Posterior vena cava (tissue), 2 donors: ENCODE results near the gene ZNF227. TPM values are rescaled to one million over a fixed set of nuclear protein-coding genes. Genes with fewer than 3 reads are reported as not detected.
"Not testable (repeated sequence)": the region's sequence is repeated elsewhere in the genome, so short reads cannot be mapped to it uniquely, and the experiment has no call there.

Experiments
- DNase-seq: peaks from one replicate; pipeline ENCODE4 v3.0.0-alpha.2; 2020; ENCODE audit warnings: low spot score
- intact Hi-C, 2 donors: fragments of 100-400 bp; cut with DNase I; formaldehyde crosslinking; loops; one replicate each; pipeline versions ENCODE4 v1.14.1 to v1.14.2; 2022 to 2023
- long read RNA-seq, 2 donors: library from polyadenylated mRNA; unstranded; transcript quantifications; one replicate each; pipeline ENCODE4 v2.0.0, GENCODE V29; 2020 to 2021
- total RNA-seq, 2 donors: library from RNA; stranded (reverse); fragmentation: NEBNext Ultra II Directional; extraction: Animal tissue kit (Norgen Biotek cat#: 25700); gene quantifications; one replicate each; pipeline ENCODE4 v1.2.1, GENCODE V29; 2021
- donor health status: DM: yes; HTN: yes; CAD: no.
- donor health status: DM: yes; HTN: yes; CAD: no.

ZNF227 gene
- total RNA-seq = 10 to 100 TPM; 13.2 to 14.6 TPM
- long read RNA-seq, donor 1, partial matches to known transcripts = 1 of 1 reads
- long read RNA-seq, donor 1, other reads (novel, unspliced or antisense) = 0 of 1 reads
- long read RNA-seq, donor 2, partial matches to known transcripts = 0 of 1 reads
- long read RNA-seq, donor 2, other reads (novel, unspliced or antisense) = 1 of 1 reads

GRCh38 chr19:44212250-44212865 lies at the start of gene ZNF227:
TSS of gene ZNF227 (plus strand) at chr19:44212532. CDS start at chr19:44217793, 5,261 bp downstream.
- DNase-seq = peak; percentile 97
- intact Hi-C loops = no loop called here

GRCh38 chr19:44163789-44164188 lies 48.5 kb upstream of the ZNF227 start:
- intact Hi-C loops = no loop called here
- no peak for DNase-seq

- no peak for DNase-seq
- intact Hi-C loops = no loop called here
Observed at GRCh38 chr19:44164327-44164672, 48.0 kb upstream of the ZNF227 start.

GRCh38 chr19:44164673-44165512 lies 47.4 kb upstream of the ZNF227 start, which contains the start of gene ZNF226:
TSS of gene ZNF226 (plus strand) at chr19:44165100. CDS start at chr19:44170081, 4,981 bp downstream.
- peak; percentile 95 for DNase-seq
- intact Hi-C loops = loop anchor here in 1 of 2 donors (5.0 kb wide), 1 partner anchor 337 kb away; the partner anchor contains the start of gene ZNF180

DNA sequence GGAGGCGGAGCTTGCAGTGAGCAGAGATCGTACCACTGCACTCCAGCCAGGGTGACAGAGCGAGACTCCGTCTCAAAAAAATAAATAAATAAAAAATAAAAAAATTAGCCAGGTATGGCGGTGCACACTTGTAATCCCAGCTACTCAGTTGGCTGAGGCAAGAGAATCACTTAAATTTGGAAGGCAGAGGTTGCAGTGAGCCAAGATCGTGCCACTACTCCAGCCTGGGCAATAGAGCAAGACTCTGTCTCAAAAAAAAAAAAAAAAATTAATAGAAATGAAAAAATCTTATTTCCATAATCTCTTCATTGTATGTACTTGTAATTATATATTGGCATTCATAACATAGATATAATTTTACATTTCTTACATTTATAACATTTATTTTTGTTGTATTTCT lies 41.7 kb upstream of the ZNF227 start:
- intact Hi-C loops, DNase-seq: not testable (repeated sequence)

GRCh38 chr19:44176590-44176989 lies 35.7 kb upstream of the ZNF227 start:
- no peak for DNase-seq
- intact Hi-C loops = no loop called here

- no peak for DNase-seq
- intact Hi-C loops = no loop called here
Observed at GRCh38 chr19:44180968-44181367, 31.4 kb upstream of the ZNF227 start.

DNA sequence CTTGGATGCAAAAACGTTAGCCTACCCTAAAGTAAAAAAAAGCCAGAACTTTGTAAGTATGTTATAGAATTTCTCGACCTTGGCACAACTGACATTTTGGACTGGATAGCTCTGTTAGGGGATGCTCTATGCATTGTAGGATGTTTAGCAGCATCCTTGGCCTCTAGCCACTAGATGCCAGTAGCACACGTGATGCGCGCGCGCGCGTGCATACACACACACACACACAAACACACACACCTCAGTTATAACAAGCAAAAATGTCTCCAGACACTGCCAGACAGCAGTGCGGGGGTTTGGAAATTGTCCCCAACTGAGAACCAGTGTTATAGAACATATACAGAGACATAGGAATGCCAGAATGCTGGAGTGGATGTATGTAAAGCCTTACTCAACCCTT lies 30.2 kb upstream of the ZNF227 start:
- DNase-seq = no peak
- intact Hi-C loops = no loop called here

DNA sequence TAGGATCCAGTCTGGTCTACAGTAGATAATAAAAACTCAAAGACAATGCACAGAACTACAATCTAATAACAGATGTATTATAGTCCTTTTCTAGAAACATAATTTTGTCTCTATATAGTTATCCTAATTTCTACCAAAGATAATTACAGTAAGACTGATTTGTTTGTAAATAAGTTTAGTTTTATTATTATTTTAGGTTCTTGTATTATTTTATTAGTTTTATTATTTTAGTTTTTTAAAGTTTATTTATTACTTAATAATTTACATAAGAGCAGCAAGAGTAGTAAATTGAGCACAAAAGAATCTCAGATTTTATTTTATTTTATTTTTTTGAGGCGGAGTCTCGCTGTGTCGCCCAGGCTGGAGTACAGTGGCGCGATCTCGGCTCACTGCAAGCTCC lies 22.3 kb upstream of the ZNF227 start:
- intact Hi-C loops = no loop called here
- no peak for DNase-seq

DNA sequence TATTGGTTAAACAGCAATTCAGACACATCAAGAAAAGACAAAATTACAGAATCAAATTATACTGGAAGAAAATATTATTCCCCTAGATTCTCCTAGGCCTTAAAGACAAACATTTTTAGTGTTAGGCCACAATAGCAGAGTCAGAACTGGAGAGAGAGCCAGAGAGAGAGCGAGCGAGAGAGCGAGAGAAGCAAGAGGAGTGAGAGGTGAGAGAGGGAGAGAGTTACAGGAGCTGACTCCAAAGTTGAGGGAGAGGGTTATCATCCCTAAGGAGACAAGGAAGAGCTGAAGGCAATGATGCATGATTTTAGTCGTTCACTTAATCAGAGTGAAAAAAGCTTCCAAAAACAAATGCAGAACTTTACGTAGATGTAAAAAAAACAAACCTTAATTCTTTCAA lies 20.2 kb upstream of the ZNF227 start:
- DNase-seq = no peak
- intact Hi-C loops = no loop called here

- intact Hi-C loops = no loop called here
Observed at GRCh38 chr19:44196772-44197171, 15.6 kb upstream of the ZNF227 start.

DNA sequence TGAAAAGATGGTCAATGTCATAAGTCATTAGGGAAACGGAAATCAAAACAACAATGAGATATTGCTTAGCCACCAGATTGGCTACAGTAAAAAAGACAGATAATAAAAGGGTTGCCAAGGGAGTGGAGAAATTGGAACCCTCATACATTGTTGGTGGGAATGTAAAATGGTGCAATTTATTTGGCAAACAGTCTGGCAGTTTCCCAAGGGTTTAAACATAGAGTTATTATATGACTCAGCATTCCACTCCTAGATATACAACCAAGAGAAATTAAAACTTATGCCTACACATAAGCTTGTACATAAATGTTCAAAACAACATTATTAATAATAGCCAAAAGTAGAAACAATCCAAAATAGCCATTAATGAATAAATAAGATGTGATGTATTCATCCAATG lies 9.9 kb upstream of the ZNF227 start:
- DNase-seq = no peak
- intact Hi-C loops = no loop called here

More at GRCh38 chr19:44196772-44197171, 15.6 kb upstream of the ZNF227 start:
- DNase-seq = no peak

- intact Hi-C loops = no loop called here
- no peak for DNase-seq
Observed at GRCh38 chr19:44202974-44203373, 9.4 kb upstream of the ZNF227 start.

DNA sequence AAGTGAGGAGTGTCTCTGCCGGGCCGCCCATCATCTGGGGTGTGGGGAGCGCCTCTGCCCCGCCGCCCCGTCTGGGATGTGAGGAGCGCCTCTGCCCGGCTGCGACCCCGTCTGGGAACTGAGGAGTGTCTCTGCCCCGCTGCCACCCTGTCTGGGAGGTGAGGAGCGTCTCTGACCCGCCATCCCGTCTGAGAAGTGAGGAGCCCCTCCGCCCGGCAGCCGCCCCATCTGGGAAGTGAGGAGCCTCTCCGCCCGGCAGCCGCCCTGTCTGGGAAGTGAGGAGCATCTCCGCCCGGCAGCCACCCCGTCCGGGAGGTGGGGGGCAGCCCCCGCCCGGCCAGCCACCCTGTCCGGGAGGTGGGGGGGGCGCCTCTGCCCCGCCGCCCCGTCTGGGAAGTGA lies 8.5 kb upstream of the ZNF227 start:
- DNase-seq, intact Hi-C loops: not testable (repeated sequence)

DNA sequence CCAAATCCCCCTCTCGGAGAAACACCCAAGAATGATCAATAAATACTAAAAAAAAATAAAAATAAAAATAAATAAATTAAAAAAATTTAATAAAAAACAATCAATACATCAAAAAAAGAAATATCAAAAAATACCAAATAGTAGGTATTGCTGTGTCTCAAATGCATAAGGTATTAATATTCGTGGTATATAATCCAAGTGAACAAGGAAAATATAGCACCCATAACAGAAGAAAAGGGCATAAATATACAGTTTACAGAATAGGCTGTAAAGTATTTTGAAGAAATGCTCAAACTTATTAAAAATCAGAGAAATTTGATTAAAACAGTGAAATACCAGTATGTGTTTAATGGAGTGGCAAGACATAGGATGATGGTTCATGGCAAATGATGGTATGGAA lies 7.6 kb upstream of the ZNF227 start:
- intact Hi-C loops = no loop called here
- DNase-seq = no peak

GRCh38 chr19:44207126-44207803 lies 5.1 kb upstream of the ZNF227 start:
- peak; percentile 95 for DNase-seq
- intact Hi-C loops = no loop called here

GRCh38 chr19:44212866-44213346 lies 574 bp downstream of the ZNF227 start:
- intact Hi-C loops = no loop called here
- DNase-seq = no peak

DNA sequence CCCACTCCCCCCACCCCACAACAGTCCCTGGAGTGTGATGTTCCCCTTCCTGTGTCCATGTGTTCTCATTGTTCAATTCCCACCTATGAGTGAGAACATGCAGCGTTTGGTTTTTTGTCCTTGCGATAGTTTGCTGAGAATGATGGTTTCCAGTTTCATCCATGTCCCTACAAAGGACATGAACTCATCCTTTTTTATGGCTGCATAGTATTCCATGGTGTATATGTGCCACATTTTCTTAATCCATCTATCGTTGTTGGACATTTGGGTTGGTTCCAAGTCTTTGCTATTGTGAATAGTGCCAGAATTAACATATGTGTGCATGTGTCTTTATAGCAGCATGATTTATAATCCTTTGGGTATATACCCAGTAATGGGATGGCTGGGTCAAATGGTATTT lies 7.6 kb downstream of the ZNF227 start:
- intact Hi-C loops, DNase-seq: not testable (repeated sequence)

GRCh38 chr19:44220761-44221160 lies 8.4 kb downstream of the ZNF227 start:
- intact Hi-C loops, DNase-seq: not testable (repeated sequence)

GRCh38 chr19:44221291-44221690 lies 9.0 kb downstream of the ZNF227 start:
- DNase-seq, intact Hi-C loops: not testable (repeated sequence)
